CD14-positive monocyte (primary cell): ENCODE data around the gene WDR86. TPM values are rescaled to one million over a fixed set of nuclear protein-coding genes. Genes with fewer than 3 reads are reported as not detected.

Source experiments
- DNase-seq, 3 donors: peaks; one replicate each; pipeline ENCODE4 v3.0.0-alpha.2; 2011 to 2022
- H2AFZ ChIP-seq: 2 replicates; pipeline ENCODE4 v1.6.0; 2012; ENCODE audit warnings: mild to moderate bottlenecking, low read depth, low read length, inconsistent platforms; ENCODE audit not compliant: insufficient read depth, poor library complexity, severe bottlenecking
- H3K27ac ChIP-seq, 2 donors: 1 replicate in 1 of 2; 2 replicates in 1 of 2; pipeline ENCODE4 v1.5.1; 2012 to 2013; ENCODE audit warnings: low read length in 2 of 2, control low read depth in 1 of 2, inconsistent platforms in 1 of 2, low read depth in 1 of 2, mild to moderate bottlenecking in 1 of 2
- H3K27me3 ChIP-seq, 2 donors: one replicate each; pipeline versions ENCODE4 v1.6.0 to v1.6.1; 2011 to 2013; ENCODE audit warnings: low read length in 2 of 2; ENCODE audit not compliant: control insufficient read depth in 2 of 2, insufficient read depth in 2 of 2
- H3K36me3 ChIP-seq, 2 donors: replicated peaks in 1 of 2; 1 replicate in 1 of 2; 2 replicates in 1 of 2; pipeline versions ENCODE4 v1.5.1 to v1.6.1; 2012 to 2013; ENCODE audit warnings: low read length in 2 of 2, control low read depth in 1 of 2, inconsistent platforms in 1 of 2, mild to moderate bottlenecking in 1 of 2; ENCODE audit not compliant: insufficient read depth in 2 of 2, control insufficient read depth in 1 of 2
- H3K4me1 ChIP-seq, 2 donors: 1 replicate in 1 of 2; 2 replicates in 1 of 2; pipeline versions ENCODE4 v1.5.1 to v1.6.1; 2012 to 2013; ENCODE audit warnings: low read length in 2 of 2, control low read depth in 1 of 2, inconsistent platforms in 1 of 2, mild to moderate bottlenecking in 1 of 2, moderate library complexity in 1 of 2; ENCODE audit not compliant: insufficient read depth in 2 of 2, control insufficient read depth in 1 of 2
- H3K4me2 ChIP-seq: replicated peaks from 2 replicates; pipeline ENCODE3; 2012; ENCODE audit warnings: low read length, moderate library complexity, mild to moderate bottlenecking; ENCODE audit not compliant: poor library complexity, severe bottlenecking; ENCODE audit errors: extremely low read depth
- H3K4me3 ChIP-seq, 3 experiments: fragments of 200-600 bp in 1 of 3; sonication (generic) in 1 of 3; replicated peaks in 1 of 3; 1 replicate in 2 of 3; 2 replicates in 1 of 3; pipeline ENCODE4 v1.5.1; 2011 to 2013; ENCODE audit warnings: low read length in 3 of 3, mild to moderate bottlenecking in 3 of 3, control low read depth in 2 of 3, low read depth in 2 of 3, inconsistent platforms in 1 of 3, moderate library complexity in 1 of 3
- H3K79me2 ChIP-seq: 2 replicates; pipeline ENCODE4 v1.6.0; 2012; ENCODE audit warnings: mild to moderate bottlenecking, control low read depth, inconsistent platforms, low read length, moderate library complexity; ENCODE audit not compliant: insufficient read depth
- H3K9ac ChIP-seq: 2 replicates; pipeline ENCODE4 v1.6.0; 2017; ENCODE audit warnings: low read length, mild to moderate bottlenecking; ENCODE audit not compliant: insufficient read depth, poor library complexity, severe bottlenecking
- H3K9me3 ChIP-seq, 2 donors: replicated peaks in 1 of 2; 1 replicate in 1 of 2; 2 replicates in 1 of 2; pipeline versions ENCODE4 v1.5.1 to v1.6.1; 2012 to 2013; ENCODE audit warnings: low read length in 2 of 2, control low read depth in 1 of 2; ENCODE audit not compliant: control insufficient read depth in 1 of 2, insufficient read depth in 1 of 2
- H4K20me1 ChIP-seq: 2 replicates; pipeline ENCODE4 v1.6.0; 2012; ENCODE audit warnings: mild to moderate bottlenecking, low read length, control low read depth, moderate library complexity; ENCODE audit not compliant: insufficient read depth
- H3K27ac Mint-ChIP-seq, 7 donors: one replicate each; pipeline ENCODE4 v1.8.0; 2020; ENCODE audit warnings: mild to moderate bottlenecking in 7 of 7, mixed read lengths in 7 of 7, moderate library complexity in 6 of 7, inconsistent platforms in 2 of 7
- H3K27me3 Mint-ChIP-seq, 3 donors: one replicate each; pipeline ENCODE4 v1.8.0; 2021 to 2022; ENCODE audit warnings: low read depth in 3 of 3, mild to moderate bottlenecking in 3 of 3, mixed read lengths in 3 of 3, moderate library complexity in 3 of 3, inconsistent platforms in 1 of 3
- H3K36me3 Mint-ChIP-seq, 2 donors: one replicate each; pipeline ENCODE4 v1.8.0; 2020; ENCODE audit warnings: mixed read lengths in 2 of 2, inconsistent platforms in 1 of 2, mild to moderate bottlenecking in 1 of 2
- H3K4me1 Mint-ChIP-seq: one replicate; pipeline ENCODE4 v1.8.0; 2020; ENCODE audit warnings: mild to moderate bottlenecking, mixed read lengths
- H3K4me3 Mint-ChIP-seq, 2 donors: one replicate each; pipeline ENCODE4 v1.8.0; 2020; ENCODE audit warnings: mild to moderate bottlenecking in 2 of 2, mixed read lengths in 2 of 2, moderate library complexity in 1 of 2
- H3K9me3 Mint-ChIP-seq, 7 donors: one replicate each; pipeline ENCODE4 v1.8.0; 2020 to 2022; ENCODE audit warnings: mixed read lengths in 7 of 7, mild to moderate bottlenecking in 6 of 7, moderate library complexity in 6 of 7, inconsistent platforms in 2 of 7
- CTCF ChIP-seq: fragments of 200-600 bp; IDR thresholded peaks from one replicate; pipeline ENCODE4 v1.8.0; 2022; ENCODE audit warnings: antibody characterized with exemption, mild to moderate bottlenecking
- WGBS: methylation state at CpG from one replicate; pipeline ENCODE4 v1.1.5; 2013; ENCODE audit warnings: missing lambda C conversion rate; ENCODE audit not compliant: insufficient coverage; 5-methylcytosine and 5-hydroxymethylcytosine counted together
- intact Hi-C, 2 donors: fragments of 100-400 bp; cut with micrococcal nuclease; formaldehyde crosslinking; loops; one replicate each; pipeline versions ENCODE4 v1.15.0 to v1.15.1; 2023
- polyA plus RNA-seq, 3 donors: library from polyadenylated mRNA; depleted of rRNA in 1 of 3; unstranded in 2 of 3; stranded (reverse) in 1 of 3; fragments of 300-500 nt in 2 of 3; fragments of >200 nt in 1 of 3; fragmentation: Illumina TruSeq in 2 of 3; gene quantifications; 1 replicate in 2 of 3; 2 replicates in 1 of 3; pipeline ENCODE4 v1.2.3, GENCODE V29; 2012 to 2021

WDR86 gene
- polyA plus RNA-seq, 3 donors = 0.11 to 0.30 (median 0.24) TPM

- no peaks in the 10 kb centered on the region for H3K27me3 ChIP-seq
- H3K4me3 ChIP-seq = no peak overlapping the region
- no peaks in the 10 kb centered on the region for H3K9me3 ChIP-seq
- Mint-ChIP-seq H3K36me3 (peaks cover 64 to 80% of the 10 kb centered on the region in 2 donors), H3K9me3 (peaks cover 0 to 2% (median 0%) of the 10 kb centered on the region in 7 donors), H3K27me3 (peaks cover 0 to 3% (median under 1%) of the 10 kb centered on the region in 3 donors), H3K4me3 (no peak overlapping the region), H3K4me1 (no peaks in the 10 kb centered on the region), H3K27ac (no peak overlapping the region)
- no peaks in the 10 kb centered on the region for H3K4me1 ChIP-seq
- H3K79me2 ChIP-seq = no peaks in the 10 kb centered on the region
- 100% methylated on average over 1 of the region's 3 CpGs for WGBS
- H3K36me3 ChIP-seq = peaks cover 57 to 66% of the 10 kb centered on the region in 2 donors
- no peaks in the 10 kb centered on the region for H4K20me1 ChIP-seq
- intact Hi-C loops = no loop called here
- TF ChIP-seq CTCF = no peak
- H3K27ac ChIP-seq = no peak overlapping the region
- H2AFZ ChIP-seq = no peak overlapping the region
- no peak overlapping the region for H3K9ac ChIP-seq
- no peak for DNase-seq
- no peak overlapping the region for H3K4me2 ChIP-seq
Measured at GRCh38 chr7:151361193-151361959, 48.5 kb downstream of the WDR86 start.

GRCh38 chr7:151352512-151352911 is 57.3 kb downstream of the WDR86 start:
- H3K36me3 Mint-ChIP-seq = peaks cover 62 to 82% of the 10 kb centered on the region in 2 donors
- H3K4me2 ChIP-seq = no peak overlapping the region
- no peaks in the 10 kb centered on the region for H3K9me3 Mint-ChIP-seq
- no peak for TF ChIP-seq CTCF
- H3K4me3 Mint-ChIP-seq = no peak overlapping the region
- H3K4me1 Mint-ChIP-seq = peaks cover 28% of the 10 kb centered on the region
- no peaks in the 10 kb centered on the region for H3K27me3 ChIP-seq
- H3K36me3 ChIP-seq = peaks cover 45 to 82% of the 10 kb centered on the region in 2 donors
- no peak overlapping the region for H3K9ac ChIP-seq
- H3K4me3 ChIP-seq = no peak overlapping the region
- no peak for DNase-seq
- no CpG with 5 or more reads among the region's 5 CpGs for WGBS
- no peak overlapping the region for H2AFZ ChIP-seq
- no peak overlapping the region for H3K27ac ChIP-seq
- intact Hi-C loops = no loop called here
- peaks cover 13% of the 10 kb centered on the region for H4K20me1 ChIP-seq
- H3K27me3 Mint-ChIP-seq = peaks cover 0 to 3% (median 2%) of the 10 kb centered on the region in 3 donors
- peak overlapping the region in 2 of 7 donors; percentile 11 to 82 for H3K27ac Mint-ChIP-seq
- peaks cover 27 to 29% of the 10 kb centered on the region in 2 donors for H3K4me1 ChIP-seq
- H3K9me3 ChIP-seq = no peaks in the 10 kb centered on the region
- no peaks in the 10 kb centered on the region for H3K79me2 ChIP-seq
